Memory B cell (primary cell): Measurements from ENCODE around the gene ITGAX.
A peak's percentile ranks its signal among the peaks of the same experiment; 100 is the strongest.
"Not testable (repeated sequence)": the region's sequence is repeated elsewhere in the genome, so short reads cannot be mapped to it uniquely, and the experiment has no call there.

Experiments used
- ATAC-seq: fragments of 150-1000 bp; cut with Tn5 transposase; 2 replicates; pipeline ENCODE4 v1.10.0; 2021; ENCODE audit warnings: low read depth, mild to moderate bottlenecking, moderate library complexity
- DNase-seq, 2 donors: peaks; one replicate each; pipeline ENCODE4 v3.0.0; 2022; ENCODE audit warnings: low spot score in 2 of 2
- H3K27ac Mint-ChIP-seq: one replicate; pipeline ENCODE4 v1.8.0; 2022; ENCODE audit warnings: mild to moderate bottlenecking, moderate library complexity, mixed read lengths
- H3K27me3 Mint-ChIP-seq: one replicate; pipeline ENCODE4 v1.8.0; 2022; ENCODE audit warnings: mixed read lengths
- H3K36me3 Mint-ChIP-seq: one replicate; pipeline ENCODE4 v1.8.0; 2022; ENCODE audit warnings: mild to moderate bottlenecking, mixed read lengths
- H3K4me1 Mint-ChIP-seq: one replicate; pipeline ENCODE4 v1.8.0; 2022; ENCODE audit warnings: mixed read lengths
- H3K4me3 Mint-ChIP-seq: one replicate; pipeline ENCODE4 v1.8.0; 2022; ENCODE audit warnings: mild to moderate bottlenecking, moderate library complexity, mixed read lengths
- H3K9me3 Mint-ChIP-seq: one replicate; pipeline ENCODE4 v1.8.0; 2022; ENCODE audit warnings: mixed read lengths

Gene ITGAX

DNA sequence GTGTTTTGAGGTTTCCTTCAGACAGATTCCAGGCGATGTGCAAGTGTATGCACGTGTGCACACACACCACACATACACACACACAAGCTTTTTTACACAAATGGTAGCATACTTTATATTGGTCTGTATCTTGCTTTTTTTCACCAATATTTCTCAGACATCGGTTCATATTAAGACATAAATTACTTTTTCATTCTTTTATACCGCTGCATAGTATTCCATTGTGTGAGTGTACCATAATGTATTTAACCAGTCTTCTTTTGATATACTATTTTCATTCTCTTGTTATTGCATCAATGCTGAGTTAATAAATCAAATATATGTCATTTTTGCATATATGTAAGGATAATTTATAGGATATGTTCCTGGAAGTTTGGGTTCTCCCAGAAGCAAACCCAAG is 22.4 kb upstream of the ITGAX start:
- Mint-ChIP-seq H3K27me3 (peaks cover 2% of the 10 kb centered on the region), H3K36me3 (peaks cover 16% of the 10 kb centered on the region), H3K4me1 (peaks cover 29% of the 10 kb centered on the region), H3K27ac (no peak overlapping the region), H3K9me3 (no peaks in the 10 kb centered on the region), H3K4me3 (no peak overlapping the region)
- no peak for DNase-seq
- no peak for ATAC-seq

DNA sequence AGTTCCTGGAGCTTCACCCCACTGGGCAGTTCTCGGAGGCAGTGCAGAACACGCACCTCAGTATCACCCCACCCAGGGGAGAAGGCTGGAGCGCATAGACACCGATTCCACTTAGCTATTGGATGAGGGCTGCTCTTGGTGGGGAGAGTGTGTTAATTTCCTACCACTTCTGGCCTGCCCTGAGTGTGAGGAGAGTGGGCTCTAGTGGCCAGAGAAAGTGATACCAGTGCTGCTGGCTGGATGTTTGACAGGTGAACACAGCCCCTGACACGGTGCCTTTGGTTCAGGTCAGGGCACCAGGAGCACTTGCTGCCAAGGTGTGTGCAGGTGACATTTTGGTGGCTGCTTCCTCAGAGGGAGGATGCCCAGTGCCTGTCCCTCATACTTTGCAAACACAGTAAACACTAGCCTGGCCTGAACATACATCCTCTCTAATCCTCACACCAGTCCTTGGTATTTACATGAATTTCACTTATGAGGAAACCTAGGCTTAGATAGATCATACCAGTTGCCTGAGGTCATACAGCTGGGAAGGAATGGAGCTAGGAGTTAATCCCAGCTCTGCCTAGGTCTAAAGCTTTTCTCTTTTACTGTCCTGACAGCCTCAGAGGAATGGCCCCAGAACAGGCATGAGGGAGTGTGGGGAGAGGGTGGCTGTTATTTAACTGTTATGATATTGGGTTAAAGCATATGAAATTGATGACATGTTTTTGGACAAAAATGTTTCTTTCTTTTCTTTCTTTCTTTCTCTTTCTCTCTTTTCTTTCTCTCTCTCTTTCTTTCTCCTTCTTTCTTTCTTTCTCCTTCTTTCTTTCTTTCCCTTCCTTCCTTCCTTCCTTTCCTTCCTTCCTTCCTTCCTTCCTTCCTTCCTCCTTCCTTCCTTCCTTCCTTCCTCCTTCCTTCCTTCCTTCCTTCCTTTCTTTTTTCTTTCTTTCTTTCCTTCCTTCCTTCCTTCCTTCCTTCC is 21.0 kb upstream of the ITGAX start:
- Mint-ChIP-seq H3K9me3 (no peaks in the 10 kb centered on the region), H3K27ac (no peak overlapping the region), H3K4me3 (no peak overlapping the region), H3K36me3 (peaks cover 7% of the 10 kb centered on the region), H3K4me1 (peaks cover 21% of the 10 kb centered on the region), H3K27me3 (peaks cover 2% of the 10 kb centered on the region)
- ATAC-seq (peak; percentile 85), DNase-seq (peak; percentile 31 to 41)

GRCh38 chr16:31334934-31335333 is 20.0 kb upstream of the ITGAX start:
- Mint-ChIP-seq H3K27me3 (peaks cover 2% of the 10 kb centered on the region), H3K4me1 (peaks cover 21% of the 10 kb centered on the region), H3K27ac (no peak overlapping the region), H3K4me3 (no peak overlapping the region), H3K9me3 (no peaks in the 10 kb centered on the region), H3K36me3 (peaks cover 7% of the 10 kb centered on the region)
- no peak for ATAC-seq
- DNase-seq, result no peak

GRCh38 chr16:31335431-31335830 is 19.5 kb upstream of the ITGAX start:
- peaks cover 7% of the 10 kb centered on the region for H3K36me3 Mint-ChIP-seq
- H3K4me1 Mint-ChIP-seq, result peaks cover 20% of the 10 kb centered on the region
- no peak for DNase-seq
- no peak overlapping the region for H3K27ac Mint-ChIP-seq
- no peak for ATAC-seq
- no peaks in the 10 kb centered on the region for H3K9me3 Mint-ChIP-seq
- H3K4me3 Mint-ChIP-seq, result no peak overlapping the region
- H3K27me3 Mint-ChIP-seq, result peaks cover 2% of the 10 kb centered on the region

GRCh38 chr16:31338166-31338685 is 16.8 kb upstream of the ITGAX start:
- not testable (repeated sequence) for ATAC-seq, H3K4me1 Mint-ChIP-seq, H3K27ac Mint-ChIP-seq, H3K4me3 Mint-ChIP-seq, DNase-seq, H3K9me3 Mint-ChIP-seq, H3K27me3 Mint-ChIP-seq, H3K36me3 Mint-ChIP-seq

DNA sequence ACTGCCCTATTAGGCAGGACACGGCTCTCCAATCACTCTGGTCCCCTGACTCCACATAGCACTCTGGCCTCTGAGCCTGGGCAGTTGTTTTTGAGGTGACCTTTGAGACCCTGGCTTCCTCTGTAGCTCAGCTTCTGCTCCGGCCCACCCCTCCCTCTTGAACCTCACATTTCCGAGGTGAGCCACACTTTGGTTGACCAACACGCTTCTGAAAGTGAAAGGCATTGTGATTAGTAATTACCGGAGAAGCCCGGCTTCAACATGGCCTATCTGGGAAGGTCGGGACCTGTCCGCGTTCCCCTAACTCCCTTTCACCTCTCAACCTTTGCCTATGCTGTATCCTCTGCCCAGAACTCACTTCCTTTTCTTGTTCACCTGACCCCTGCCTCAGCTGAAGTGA is 10.3 kb upstream of the ITGAX start:
- Mint-ChIP-seq H3K36me3 (no peaks in the 10 kb centered on the region), H3K4me1 (peaks cover 36% of the 10 kb centered on the region), H3K4me3 (peak overlapping the region; percentile 75), H3K9me3 (no peaks in the 10 kb centered on the region), H3K27ac (peak overlapping the region; percentile 79), H3K27me3 (no peaks in the 10 kb centered on the region)
- ATAC-seq (no peak), DNase-seq (no peak)

DNA sequence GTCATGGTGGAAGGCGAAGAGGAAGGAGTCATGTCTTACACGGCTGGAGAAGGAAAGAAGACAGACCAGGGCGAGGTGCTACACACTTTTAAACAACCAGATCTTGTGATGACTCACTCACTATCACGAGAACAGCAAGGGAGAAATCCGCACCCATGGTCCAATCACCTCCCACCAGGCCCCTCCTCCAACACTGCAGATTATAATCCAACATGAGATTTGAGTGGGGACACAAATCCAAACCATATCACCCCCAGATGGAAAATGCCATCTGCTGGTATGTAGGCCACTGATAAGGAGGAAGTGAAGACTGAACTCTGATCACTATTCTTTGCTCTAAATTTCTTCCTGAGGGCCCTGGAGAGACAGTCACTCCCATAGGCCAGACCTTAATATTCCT is 7.5 kb upstream of the ITGAX start:
- Mint-ChIP-seq H3K4me1 (peaks cover 47% of the 10 kb centered on the region), H3K27me3 (no peaks in the 10 kb centered on the region), H3K9me3 (no peaks in the 10 kb centered on the region), H3K36me3 (no peaks in the 10 kb centered on the region), H3K27ac (peak overlapping the region; percentile 62), H3K4me3 (no peak overlapping the region)
- no peak for DNase-seq
- no peak for ATAC-seq

- H3K9me3 Mint-ChIP-seq, result no peaks in the 10 kb centered on the region
- H3K4me3 Mint-ChIP-seq, result no peak overlapping the region
- DNase-seq (no peak), ATAC-seq (no peak)
- no peaks in the 10 kb centered on the region for H3K27me3 Mint-ChIP-seq
- peak overlapping the region; percentile 22 for H3K27ac Mint-ChIP-seq
- peaks cover 57% of the 10 kb centered on the region for H3K4me1 Mint-ChIP-seq
- H3K36me3 Mint-ChIP-seq, result no peaks in the 10 kb centered on the region
Observed at GRCh38 chr16:31348579-31348978, 6.4 kb upstream of the ITGAX start.

DNA sequence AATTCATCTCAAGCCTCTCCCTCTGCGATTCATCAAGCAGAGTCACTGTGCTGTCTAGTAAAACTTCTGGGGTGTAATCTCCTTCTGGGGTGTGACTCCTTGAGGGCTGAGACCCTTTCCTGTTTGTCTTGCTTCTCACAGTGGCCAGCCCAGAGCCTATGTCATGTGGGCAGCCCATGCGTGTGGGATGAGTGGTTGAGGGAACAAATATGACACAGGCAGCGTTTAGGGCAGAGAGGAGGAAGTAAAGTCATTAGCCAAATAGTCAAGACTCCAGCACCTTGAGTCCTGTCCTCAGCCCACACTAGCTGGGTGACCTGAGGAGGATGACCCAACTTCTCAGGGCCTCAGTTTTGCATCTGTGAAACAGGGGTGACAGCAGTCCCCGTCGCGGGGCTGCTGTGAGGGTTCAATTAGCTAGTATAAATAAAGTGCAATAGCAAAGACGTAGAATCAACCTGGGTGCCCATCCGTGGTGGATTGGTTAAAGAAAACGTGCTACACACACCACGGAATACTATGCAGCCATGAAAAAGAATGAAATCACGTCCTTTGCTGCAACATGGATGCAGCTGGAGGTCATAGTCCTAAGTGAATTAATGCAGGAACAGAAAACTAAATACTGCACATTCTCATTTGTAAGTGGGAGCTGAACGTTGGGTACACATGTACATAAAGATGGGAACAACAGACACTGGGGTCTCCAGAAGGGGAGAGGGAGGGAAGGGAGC is 4.5 kb upstream of the ITGAX start:
- no peak for DNase-seq
- Mint-ChIP-seq H3K27ac (peak overlapping the region; percentile 72), H3K9me3 (no peaks in the 10 kb centered on the region), H3K36me3 (no peaks in the 10 kb centered on the region), H3K4me1 (peaks cover 62% of the 10 kb centered on the region), H3K4me3 (peak overlapping the region; percentile 24), H3K27me3 (no peaks in the 10 kb centered on the region)
- ATAC-seq, result no peak

GRCh38 chr16:31351246-31351941 is 3.6 kb upstream of the ITGAX start:
- peak overlapping the region; percentile 90 for H3K27ac Mint-ChIP-seq
- peaks cover 68% of the 10 kb centered on the region for H3K4me1 Mint-ChIP-seq
- peak overlapping the region; percentile 81 for H3K4me3 Mint-ChIP-seq

GRCh38 chr16:31351942-31352325 is 3.0 kb upstream of the ITGAX start:
- DNase-seq (no peak), ATAC-seq (peak; percentile 22)
- Mint-ChIP-seq H3K4me3 (peak overlapping the region; percentile 81), H3K27me3 (no peaks in the 10 kb centered on the region), H3K9me3 (no peaks in the 10 kb centered on the region), H3K4me1 (peaks cover 69% of the 10 kb centered on the region), H3K36me3 (no peaks in the 10 kb centered on the region), H3K27ac (peak overlapping the region; percentile 90)

More at GRCh38 chr16:31351246-31351941, 3.6 kb upstream of the ITGAX start:
- Mint-ChIP-seq H3K9me3 (no peaks in the 10 kb centered on the region), H3K36me3 (no peaks in the 10 kb centered on the region), H3K27me3 (no peaks in the 10 kb centered on the region)
- DNase-seq (peak in 1 of 2 donors; percentile 51), ATAC-seq (peak; percentile 59)

GRCh38 chr16:31352376-31353115 is 2.4 kb upstream of the ITGAX start:
- H3K27ac Mint-ChIP-seq, result peak overlapping the region; percentile 90
- DNase-seq, result peak; percentile 41 to 47
- H3K36me3 Mint-ChIP-seq, result no peaks in the 10 kb centered on the region
- no peaks in the 10 kb centered on the region for H3K27me3 Mint-ChIP-seq
- peaks cover 67% of the 10 kb centered on the region for H3K4me1 Mint-ChIP-seq
- H3K9me3 Mint-ChIP-seq, result no peaks in the 10 kb centered on the region
- peak; percentile 64 for ATAC-seq
- H3K4me3 Mint-ChIP-seq, result peak overlapping the region; percentile 81

DNA sequence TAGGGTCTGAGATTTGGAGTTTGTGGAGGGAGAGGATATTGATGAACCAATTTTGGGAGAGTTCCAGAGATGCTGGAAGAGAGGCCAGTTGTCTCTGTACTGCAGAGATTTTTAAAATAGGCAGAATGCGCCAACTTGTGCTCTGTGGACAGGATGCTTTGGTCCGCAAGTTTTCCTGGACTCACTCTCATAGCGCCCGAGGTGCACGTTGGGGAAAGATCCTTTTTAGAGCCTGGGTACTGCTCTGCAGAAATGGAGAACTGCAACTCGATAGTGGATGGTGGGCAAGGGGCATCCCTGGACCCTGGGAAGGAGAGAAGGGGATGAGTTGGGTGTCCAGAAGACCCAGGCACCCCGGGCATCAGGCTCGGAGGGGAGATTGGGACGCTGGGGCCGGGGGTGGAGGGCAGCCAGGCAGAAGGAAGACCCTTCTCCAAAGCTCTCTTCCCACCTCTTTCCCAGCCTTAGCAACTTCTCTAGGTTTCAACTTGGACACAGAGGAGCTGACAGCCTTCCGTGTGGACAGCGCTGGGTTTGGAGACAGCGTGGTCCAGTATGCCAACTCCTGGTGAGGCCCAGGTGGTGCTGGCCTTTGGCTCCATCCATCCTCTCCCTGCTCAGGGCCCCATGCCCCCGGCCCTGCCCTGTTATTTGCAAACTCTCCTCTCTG is 590 bp downstream of the ITGAX start:
- peak overlapping the region; percentile 78 for H3K4me3 Mint-ChIP-seq
- no peak for ATAC-seq
- H3K36me3 Mint-ChIP-seq, result no peaks in the 10 kb centered on the region
- peaks cover 46% of the 10 kb centered on the region for H3K4me1 Mint-ChIP-seq
- H3K27me3 Mint-ChIP-seq, result no peaks in the 10 kb centered on the region
- DNase-seq, result no peak
- H3K9me3 Mint-ChIP-seq, result no peaks in the 10 kb centered on the region
- H3K27ac Mint-ChIP-seq, result peak overlapping the region; percentile 87
